K562 (cell line): ENCODE results near the gene CTPS1. TPM values are rescaled to one million over a fixed set of nuclear protein-coding genes. Genes with fewer than 3 reads are reported as not detected.

Source experiments
- ERF ChIP-seq: fragments of 450-650 bp; formaldehyde crosslinking; IDR thresholded peaks from 2 replicates; pipeline ENCODE4 v1.4.0; 2020; ENCODE audit warnings: mild to moderate bottlenecking, mixed read lengths
- GMEB1 ChIP-seq: fragments of 250-450 bp; sonication (Bioruptor Pico); IDR thresholded peaks from 2 replicates; pipeline ENCODE4 v1.4.0; 2020; ENCODE audit warnings: mild to moderate bottlenecking
- SLC30A9 ChIP-seq: fragments of 250-450 bp; sonication (Bioruptor Pico); IDR thresholded peaks from 2 replicates; pipeline ENCODE4 v1.8.0; 2022; ENCODE audit warnings: mild to moderate bottlenecking, moderate library complexity
- THAP12 ChIP-seq: fragments of 250-450 bp; sonication (Bioruptor Pico); IDR thresholded peaks from 2 replicates; pipeline ENCODE4 v1.9.0; 2021; ENCODE audit warnings: mild to moderate bottlenecking, inconsistent platforms
- TRIM24 ChIP-seq, 2 experiments: fragments of 450-650 bp; IDR thresholded peaks; 2 replicates each; pipeline ENCODE4 v1.6.1; 2016
- U2AF1 ChIP-seq: fragments of 200-400 bp; formaldehyde crosslinking; optimal IDR thresholded peaks from 2 replicates; pipeline ENCODE3; 2017; ENCODE audit warnings: mild to moderate bottlenecking, low read depth, low read length, moderate library complexity
- ZNF318 ChIP-seq, 2 experiments: fragments of 450-650 bp; IDR thresholded peaks; 2 replicates each; pipeline ENCODE4 v1.6.1; 2016; ENCODE audit warnings: mild to moderate bottlenecking in 2 of 2, borderline replicate concordance in 1 of 2, low read depth in 1 of 2, moderate library complexity in 1 of 2
- ZNF79 ChIP-seq: fragments of 250-450 bp; sonication (Bioruptor Pico); IDR thresholded peaks from 2 replicates; pipeline ENCODE4 v1.4.0; 2020; ENCODE audit warnings: low read depth, mild to moderate bottlenecking, moderate library complexity
- polyA plus RNA-seq, 8 experiments: library from polyadenylated mRNA; depleted of rRNA in 4 of 8; stranded (reverse) in 5 of 8; unstranded in 3 of 8; fragments of >200 nt; fragmentation: Nextera tagmentation in 2 of 8; fragmentation: Illumina TruSeq in 1 of 8; extraction: Ambion mirVana in 2 of 8; extraction: Trizol in 1 of 8; gene quantifications; 2 replicates each; pipeline versions ENCODE4 v1.2.1 to v1.2.3, GENCODE V29; 2011 to 2014; ENCODE audit warnings: inconsistent platforms in 1 of 8, missing spikeins in 1 of 8
- total RNA-seq, 7 experiments: library from RNA; depleted of rRNA in 6 of 7; stranded (reverse); fragments of >200 nt in 6 of 7; fragmentation: Illumina TruSeq in 2 of 7; extraction: Trizol in 2 of 7; gene quantifications; 2 replicates each; pipeline versions ENCODE4 v1.2.1 to v1.2.3, GENCODE V29; 2011 to 2021; ENCODE audit warnings: low replicate concordance in 1 of 7
- TF ChIP-seq, protein P1 (sequence below): fragments of 450-650 bp; IDR thresholded peaks from 2 replicates; pipeline ENCODE4 v1.6.1; 2017; ENCODE audit warnings: antibody characterized with exemption, mild to moderate bottlenecking

CTPS1 gene
- total and polyA plus RNA-seq, 9 of the 15 experiments (the other 6 are each of a cell fraction or from before 2014, with no cell fraction given): 44.4 to 164 (median 87.7) TPM

- TF ChIP-seq, protein P1, sequence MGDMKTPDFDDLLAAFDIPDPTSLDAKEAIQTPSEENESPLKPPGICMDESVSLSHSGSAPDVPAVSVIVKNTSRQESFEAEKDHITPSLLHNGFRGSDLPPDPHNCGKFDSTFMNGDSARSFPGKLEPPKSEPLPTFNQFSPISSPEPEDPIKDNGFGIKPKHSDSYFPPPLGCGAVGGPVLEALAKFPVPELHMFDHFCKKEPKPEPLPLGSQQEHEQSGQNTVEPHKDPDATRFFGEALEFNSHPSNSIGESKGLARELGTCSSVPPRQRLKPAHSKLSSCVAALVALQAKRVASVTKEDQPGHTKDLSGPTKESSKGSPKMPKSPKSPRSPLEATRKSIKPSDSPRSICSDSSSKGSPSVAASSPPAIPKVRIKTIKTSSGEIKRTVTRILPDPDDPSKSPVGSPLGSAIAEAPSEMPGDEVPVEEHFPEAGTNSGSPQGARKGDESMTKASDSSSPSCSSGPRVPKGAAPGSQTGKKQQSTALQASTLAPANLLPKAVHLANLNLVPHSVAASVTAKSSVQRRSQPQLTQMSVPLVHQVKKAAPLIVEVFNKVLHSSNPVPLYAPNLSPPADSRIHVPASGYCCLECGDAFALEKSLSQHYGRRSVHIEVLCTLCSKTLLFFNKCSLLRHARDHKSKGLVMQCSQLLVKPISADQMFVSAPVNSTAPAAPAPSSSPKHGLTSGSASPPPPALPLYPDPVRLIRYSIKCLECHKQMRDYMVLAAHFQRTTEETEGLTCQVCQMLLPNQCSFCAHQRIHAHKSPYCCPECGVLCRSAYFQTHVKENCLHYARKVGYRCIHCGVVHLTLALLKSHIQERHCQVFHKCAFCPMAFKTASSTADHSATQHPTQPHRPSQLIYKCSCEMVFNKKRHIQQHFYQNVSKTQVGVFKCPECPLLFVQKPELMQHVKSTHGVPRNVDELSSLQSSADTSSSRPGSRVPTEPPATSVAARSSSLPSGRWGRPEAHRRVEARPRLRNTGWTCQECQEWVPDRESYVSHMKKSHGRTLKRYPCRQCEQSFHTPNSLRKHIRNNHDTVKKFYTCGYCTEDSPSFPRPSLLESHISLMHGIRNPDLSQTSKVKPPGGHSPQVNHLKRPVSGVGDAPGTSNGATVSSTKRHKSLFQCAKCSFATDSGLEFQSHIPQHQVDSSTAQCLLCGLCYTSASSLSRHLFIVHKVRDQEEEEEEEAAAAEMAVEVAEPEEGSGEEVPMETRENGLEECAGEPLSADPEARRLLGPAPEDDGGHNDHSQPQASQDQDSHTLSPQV: peak; percentile 66; the same call in 1 of the 2 replicates
- TF ChIP-seq THAP12 (CRISPR knock-in tag) (no peak), U2AF1 (no peak), GMEB1 (CRISPR knock-in tag) (no peak), SLC30A9 (CRISPR knock-in tag) (no peak), ERF (no peak), ZNF318 (IDR thresholded peaks at IDR 0.05; ENCODE audit: borderline replicate concordance in 1 of 2, low read depth in 1 of 2) (no peak), TRIM24 (IDR thresholded peaks at IDR 0.05) (peak; percentile 80 to 89; a peak in 3 of 4 replicates), ZNF79 (no peak)
Observed at GRCh38 chr1:40939320-40940059, 40.0 kb upstream of the CTPS1 start (continued).
